Activated CD4-positive, CD25-positive, alpha-beta regulatory T cell (primary cell): Measurements from ENCODE around the gene COL11A2.
"Not testable (repeated sequence)": the region's sequence is repeated elsewhere in the genome, so short reads cannot be mapped to it uniquely, and the experiment has no call there.

ENCODE experiments used
- DNase-seq, 4 experiments: peaks; one replicate each; lab custom pipeline; 2025; lab: John Stamatoyannopoulos, UW

The COL11A2 gene

GRCh38 chr6:33192105-33192646 lies at the start of gene COL11A2:
Gene COL11A2 (minus strand): TSS chr6:33192467. CDS start chr6:33192240, 227 bp downstream.
- DNase-seq = no peak

GRCh38 chr6:33241968-33242367 lies 49.7 kb upstream of the COL11A2 start:
- no peak for DNase-seq

DNA sequence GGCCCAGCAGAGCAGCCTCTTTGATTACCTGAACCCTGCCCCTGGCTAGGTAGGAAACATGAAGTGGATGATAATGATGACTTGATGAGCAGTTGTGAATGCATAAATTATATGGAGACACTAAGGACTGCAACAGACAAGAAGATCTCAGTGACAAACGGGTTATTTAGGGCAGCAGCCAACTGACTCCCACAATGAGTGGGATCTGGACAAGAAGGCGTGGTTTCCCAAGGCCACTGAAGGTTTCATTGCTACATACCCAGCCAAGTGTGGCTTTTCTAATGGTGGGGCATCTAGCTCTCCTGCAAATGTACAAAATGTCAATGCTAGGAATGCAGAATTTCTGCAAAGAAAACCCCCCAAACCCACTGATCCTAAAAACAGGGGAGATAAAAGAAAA lies 45.5 kb upstream of the COL11A2 start:
- DNase-seq = no peak

DNA sequence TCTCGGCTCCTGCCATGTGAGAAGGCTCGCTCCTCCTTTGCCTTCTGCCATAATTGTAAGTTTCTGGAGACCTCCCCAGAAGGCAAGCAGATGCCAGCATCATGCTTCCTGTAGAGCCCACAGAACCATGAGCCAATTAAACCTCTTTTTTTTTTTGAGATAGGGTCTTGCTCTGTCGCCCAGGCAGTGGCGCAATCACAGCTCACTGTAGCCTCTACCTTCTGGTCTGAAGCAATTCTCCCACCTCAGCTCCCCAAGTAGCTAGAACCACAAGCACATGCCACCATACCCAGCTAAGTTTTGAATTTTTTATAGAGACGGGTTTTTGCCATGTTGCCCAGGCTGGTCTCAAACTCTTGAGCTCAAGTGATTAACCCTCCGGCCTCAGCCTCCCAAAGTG lies 44.6 kb upstream of the COL11A2 start:
- no peak for DNase-seq

- no peak for DNase-seq
These were observed 44.1 kb upstream of the COL11A2 start for GRCh38 chr6:33236328-33236727.

DNA sequence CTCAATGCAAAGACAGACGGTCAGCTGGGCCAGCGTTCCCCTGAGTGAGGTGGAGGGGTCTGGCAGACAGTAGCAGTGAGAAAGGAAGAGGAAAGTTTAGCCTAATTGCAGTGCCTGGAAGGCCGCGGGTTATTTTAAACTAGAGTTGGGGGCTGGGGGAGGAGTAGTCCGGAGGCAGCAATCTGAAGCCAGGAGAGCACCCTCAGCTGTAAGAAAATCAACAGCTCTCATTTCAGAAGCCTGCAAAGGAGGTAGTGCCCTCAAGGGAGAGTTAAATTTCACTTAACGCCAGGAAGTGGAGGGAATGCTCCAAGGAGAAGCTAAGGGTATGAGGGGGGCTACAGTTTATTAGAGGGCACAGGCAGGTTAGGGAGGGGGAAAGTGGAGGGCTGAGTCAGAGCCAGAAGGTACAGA lies 43.0 kb upstream of the COL11A2 start:
- DNase-seq = no peak

GRCh38 chr6:33226503-33227120 lies 34.3 kb upstream of the COL11A2 start:
- DNase-seq = not testable (repeated sequence)

- DNase-seq = no peak
These were observed 25.4 kb upstream of the COL11A2 start for GRCh38 chr6:33217681-33218080.

- no peak for DNase-seq
These were observed 25.0 kb upstream of the COL11A2 start for GRCh38 chr6:33217246-33217645.

DNA sequence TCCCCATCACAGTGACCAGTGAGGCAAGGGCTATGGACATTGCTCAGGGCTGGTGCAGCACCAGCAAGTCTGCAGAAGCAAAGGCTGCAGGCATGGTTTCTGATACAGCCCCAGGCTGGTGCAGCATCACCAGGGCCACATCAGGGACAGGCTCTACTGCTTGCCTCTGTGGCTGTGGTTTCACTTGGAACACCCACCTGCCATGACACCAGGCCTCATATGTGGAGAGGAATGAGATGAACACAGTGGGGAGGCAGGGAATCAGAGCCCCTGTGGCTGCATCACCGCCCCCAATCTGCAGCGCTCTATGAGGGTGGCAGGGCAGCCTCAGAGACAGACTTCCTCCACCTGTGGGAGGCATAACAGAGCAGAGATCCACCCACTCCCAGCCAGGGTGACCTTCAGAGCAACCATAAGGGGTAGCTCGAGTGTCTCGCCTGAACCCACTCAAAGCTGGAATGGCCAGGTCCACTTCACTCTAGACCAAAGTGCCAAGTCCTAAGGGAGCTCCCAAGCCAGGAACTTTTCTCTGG lies 23.9 kb upstream of the COL11A2 start:
- no peak for DNase-seq

- DNase-seq = no peak
These were observed 23.2 kb upstream of the COL11A2 start for GRCh38 chr6:33215271-33216116.

- DNase-seq = no peak
These were observed 21.7 kb upstream of the COL11A2 start for GRCh38 chr6:33213989-33214335.

GRCh38 chr6:33213166-33213988 lies 21.1 kb upstream of the COL11A2 start:
- DNase-seq = no peak

GRCh38 chr6:33212857-33213165 lies 20.5 kb upstream of the COL11A2 start:
- DNase-seq = no peak

DNA sequence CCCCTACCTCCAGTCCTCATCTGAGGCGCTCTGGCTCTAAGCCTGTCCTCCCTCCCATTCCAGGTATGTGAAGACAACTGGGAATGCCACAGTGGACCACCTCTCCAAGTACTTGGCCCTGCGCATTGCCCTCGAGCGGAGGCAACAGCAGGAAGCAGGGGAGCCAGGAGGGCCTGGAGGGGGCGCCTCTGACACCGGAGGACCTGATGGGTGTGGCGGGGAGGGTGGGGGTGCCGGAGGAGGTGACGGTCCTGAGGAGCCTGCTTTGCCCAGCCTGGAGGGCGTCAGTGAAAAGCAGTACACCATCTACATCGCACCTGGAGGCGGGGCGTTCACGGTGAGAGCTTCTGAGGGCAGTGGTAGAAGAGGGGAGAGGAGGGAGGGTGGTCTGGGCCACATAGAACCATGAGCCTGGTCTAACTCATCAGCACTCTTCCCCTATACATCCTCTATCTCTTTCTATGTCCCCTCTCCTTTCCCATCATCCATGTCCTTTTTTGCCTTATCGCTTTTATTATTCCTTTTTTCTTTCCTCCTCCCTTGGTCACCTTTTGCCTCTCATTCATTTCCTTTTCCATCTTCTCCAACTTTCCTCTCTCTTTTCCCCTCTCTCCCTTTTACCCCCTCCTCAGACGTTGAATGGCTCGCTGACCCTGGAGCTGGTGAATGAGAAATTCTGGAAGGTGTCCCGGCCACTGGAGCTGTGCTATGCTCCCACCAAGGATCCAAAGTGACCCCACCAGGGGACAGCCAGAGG lies 19.6 kb upstream of the COL11A2 start:
- no peak for DNase-seq

DNA sequence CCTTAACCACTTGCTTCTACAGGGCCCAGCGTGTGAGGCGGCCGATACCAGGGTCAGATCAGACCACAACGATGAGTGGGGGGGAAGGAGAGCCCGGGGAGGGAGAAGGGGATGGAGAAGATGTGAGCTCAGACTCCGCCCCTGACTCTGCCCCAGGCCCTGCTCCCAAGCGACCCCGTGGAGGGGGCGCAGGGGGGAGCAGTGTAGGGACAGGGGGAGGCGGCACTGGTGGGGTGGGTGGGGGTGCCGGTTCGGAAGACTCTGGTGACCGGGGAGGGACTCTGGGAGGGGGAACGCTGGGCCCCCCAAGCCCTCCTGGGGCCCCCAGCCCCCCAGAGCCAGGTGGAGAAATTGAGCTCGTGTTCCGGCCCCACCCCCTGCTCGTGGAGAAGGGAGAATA lies 18.9 kb upstream of the COL11A2 start:
- DNase-seq = no peak

GRCh38 chr6:33209856-33210255 lies 17.6 kb upstream of the COL11A2 start:
- DNase-seq = no peak

GRCh38 chr6:33208091-33208967 lies 16.1 kb upstream of the COL11A2 start, which contains the start of gene RING1:
Gene RING1 (plus strand): TSS chr6:33208500. CDS start chr6:33208823, 323 bp downstream.
- DNase-seq = peak; percentile 71 to 86 (median 80)

- no peak for DNase-seq
These were observed 15.4 kb upstream of the COL11A2 start for GRCh38 chr6:33207552-33208090.

- no peak for DNase-seq
These were observed 14.7 kb upstream of the COL11A2 start for GRCh38 chr6:33206864-33207551.
